HepG2 (cell line): Measurements from ENCODE around the gene PRUNE1. TPM values are rescaled to one million over a fixed set of nuclear protein-coding genes. Genes with fewer than 3 reads are reported as not detected.
A peak's percentile ranks its signal among the peaks of the same experiment; 100 is the strongest.

Source experiments
- ATAC-seq: fragments of 200-7000 bp; cut with Tn5 transposase; 3 replicates; pipeline ENCODE4 v1.9.1; 2020; ENCODE audit warnings: mild to moderate bottlenecking, moderate library complexity
- BruUV-seq: library from RNA; stranded (reverse); fragments of 400-500 nt; replicated peaks from 2 replicates; lab custom pipeline; 2021; lab: Mats Ljungman, UMichigan
- CTCF ChIA-PET: fragments of 300-600 bp; formaldehyde crosslinking; extraction: SDS; loops from one replicate; lab custom pipeline; 2021; ENCODE audit warnings: low total read pairs, inconsistent platforms, low intra/inter-chr PET ratio; lab: Yijun Ruan, JAX
- POLR2A ChIA-PET: fragments of 350-600 bp; sonication (Branson Sonifier 250); formaldehyde crosslinking; loops from one replicate; lab custom pipeline; 2020; ENCODE audit warnings: antibody characterized with exemption, inconsistent platforms; lab: Yijun Ruan, JAX
- DNase-seq: peaks from one replicate; pipeline ENCODE4 v3.0.0-alpha.2; 2015; ENCODE audit warnings: low spot score
- FAIRE-seq: peaks from 3 replicates; lab custom pipeline; 2011; peaks lifted over from hg19 to GRCh38; lab: Jason Lieb, UNC
- H2AFZ ChIP-seq: one replicate; pipeline ENCODE4 v1.6.1; 2011; ENCODE audit warnings: low read length, inconsistent platforms
- H3K27ac ChIP-seq: fragments of 300-600 bp; 3 replicates; pipeline ENCODE4 v1.8.0; 2011; ENCODE audit warnings: mixed run types, mild to moderate bottlenecking, mixed read lengths, low read length, inconsistent platforms; ENCODE audit not compliant: insufficient read depth; ENCODE audit errors: extremely low read length
- H3K27me3 ChIP-seq, 2 experiments: fragments of 200-600 bp in 1 of 2; 2 replicates in 1 of 2; 3 replicates in 1 of 2; pipeline versions ENCODE4 v1.6.0 to v1.8.0; 2011; ENCODE audit warnings: low read length in 2 of 2, mild to moderate bottlenecking in 2 of 2, moderate library complexity in 2 of 2, inconsistent platforms in 1 of 2; ENCODE audit not compliant: insufficient read depth in 2 of 2, control insufficient read depth in 1 of 2
- H3K36me3 ChIP-seq, 2 experiments: fragments of 200-600 bp in 1 of 2; replicated peaks in 1 of 2; 2 replicates in 1 of 2; 3 replicates in 1 of 2; pipeline versions ENCODE4 v1.5.1 to v1.8.0; 2011; ENCODE audit warnings: low read length in 2 of 2, inconsistent platforms in 1 of 2; ENCODE audit not compliant: insufficient read depth in 2 of 2, control insufficient read depth in 1 of 2
- H3K4me1 ChIP-seq: 2 replicates; pipeline ENCODE4 v1.5.1; 2012; ENCODE audit warnings: low read length, inconsistent platforms; ENCODE audit not compliant: insufficient read depth
- H3K4me2 ChIP-seq: 2 replicates; pipeline ENCODE4 v1.6.0; 2011; ENCODE audit warnings: low read depth, low read length, inconsistent platforms
- H3K4me3 ChIP-seq, 3 experiments: fragments of 200-600 bp in 1 of 3; sonication (generic), shearing (Covaris generic) in 1 of 3; replicated peaks in 1 of 3; 2 replicates each; pipeline ENCODE4 v1.5.1; 2011 to 2016; ENCODE audit warnings: low read length in 3 of 3, inconsistent platforms in 2 of 3, low read depth in 2 of 3, mild to moderate bottlenecking in 2 of 3, control low read depth in 1 of 3, mixed read lengths in 1 of 3; ENCODE audit not compliant: insufficient read depth in 1 of 3
- H3K79me2 ChIP-seq: one replicate; pipeline ENCODE4 v1.6.1; 2011; ENCODE audit warnings: low read length, inconsistent platforms; ENCODE audit not compliant: insufficient read depth
- H3K9ac ChIP-seq: 2 replicates; pipeline ENCODE4 v1.6.0; 2011; ENCODE audit warnings: mild to moderate bottlenecking, low read depth, low read length, inconsistent platforms; ENCODE audit not compliant: insufficient read depth
- H3K9me3 ChIP-seq: 2 replicates; pipeline ENCODE4 v1.5.1; 2012; ENCODE audit warnings: mild to moderate bottlenecking, low read length
- H4K20me1 ChIP-seq: 2 replicates; pipeline ENCODE4 v1.6.0; 2011; ENCODE audit warnings: inconsistent platforms, mild to moderate bottlenecking, low read length, moderate library complexity; ENCODE audit not compliant: insufficient read depth
- ARNTL ChIP-seq: sonication (generic); formaldehyde crosslinking; IDR thresholded peaks from 2 replicates; pipeline ENCODE4 v1.4.0; 2020; ENCODE audit warnings: mild to moderate bottlenecking, missing genetic modification reagents
- CEBPB ChIP-seq: IDR thresholded peaks from 2 replicates; pipeline ENCODE4 v1.6.1; 2011; ENCODE audit warnings: low read depth, low read length, improper control_type of control experiment, borderline replicate concordance
- CEBPG ChIP-seq: IDR thresholded peaks from 2 replicates; pipeline ENCODE4 v1.6.1; 2016
- ETV5 ChIP-seq: IDR thresholded peaks from 2 replicates; pipeline ENCODE4 v1.6.1; 2018; ENCODE audit warnings: missing biosample characterization, missing genetic modification reagents, inconsistent platforms, borderline replicate concordance
- RBFOX2 ChIP-seq: fragments of 200-400 bp; formaldehyde crosslinking; IDR thresholded peaks from 2 replicates; pipeline ENCODE4 v1.6.1; 2017; ENCODE audit warnings: low read depth, mild to moderate bottlenecking, low read length
- WGBS: methylation state at CpG from one replicate; pipeline ENCODE4 v1.1.6; 2017; ENCODE audit warnings: low lambda C conversion rate; 5-methylcytosine and 5-hydroxymethylcytosine counted together
- in situ Hi-C: cut with HindIII; loops from 2 replicates; pipeline ENCODE4 v1.10.0; 2017; ENCODE audit warnings: low pct_unique_long_range_greater_than_20kb; ENCODE audit not compliant: extremely low pct_ligation_motif_present
- intact Hi-C: fragments of 100-400 bp; cut with micrococcal nuclease; formaldehyde crosslinking; loops from one replicate; pipeline ENCODE4 v1.10.0; 2022; ENCODE audit not compliant: unreplicated experiment
- polyA plus RNA-seq, 8 experiments: library from polyadenylated mRNA; depleted of rRNA in 3 of 8; stranded (reverse) in 7 of 8; unstranded in 1 of 8; fragments of >200 nt; fragmentation: Illumina TruSeq in 4 of 8; extraction: Trizol in 4 of 8; gene quantifications; 2 replicates each; pipeline versions ENCODE4 v1.2.1 to v1.2.3, GENCODE V29; 2011 to 2016; ENCODE audit warnings: low read depth in 4 of 8, missing spikeins in 1 of 8, mixed read lengths in 1 of 8; ENCODE audit not compliant: insufficient read depth in 1 of 8
- total RNA-seq, 5 experiments: library from RNA; depleted of rRNA; stranded (reverse); fragments of >200 nt; fragmentation: Illumina TruSeq; extraction: Trizol; gene quantifications; 2 replicates each; pipeline ENCODE4 v1.2.3, GENCODE V29; 2016; ENCODE audit warnings: low read depth in 1 of 5
- TF ChIP-seq, protein P1 (sequence below): sonication (generic); formaldehyde crosslinking; IDR thresholded peaks from 2 replicates; pipeline ENCODE4 v1.8.0; 2022; ENCODE audit warnings: low read depth, missing genetic modification reagents

The PRUNE1 gene
- total and polyA plus RNA-seq, 2 of the 13 experiments (the other 11 are each of a cell fraction or from before 2014, with no cell fraction given): 19.0 to 31.9 TPM

DNA sequence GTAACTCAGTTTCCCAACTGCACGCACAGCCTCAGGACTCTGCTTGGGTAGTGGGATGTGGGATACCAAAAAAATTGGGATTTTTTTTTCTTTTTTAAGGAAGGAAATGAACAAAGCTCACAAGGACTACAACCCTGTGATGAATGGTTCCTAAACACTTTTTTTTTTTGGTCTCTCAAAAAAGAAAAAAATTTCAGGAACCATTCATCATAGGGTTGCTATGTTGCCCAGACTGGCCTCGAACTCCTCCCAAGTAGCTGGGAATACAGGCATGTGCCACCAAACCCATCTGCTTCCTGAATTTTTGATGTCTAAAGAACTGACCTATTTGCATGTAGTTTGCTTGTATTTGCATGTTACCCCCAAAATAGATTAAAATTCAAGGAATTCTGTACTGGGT lies 8.3 kb upstream of the PRUNE1 start:
- Histone ChIP-seq H4K20me1 (no peaks in the 10 kb centered on the region), H3K27me3 (no peaks in the 10 kb centered on the region), H3K9ac (no peak overlapping the region), H3K36me3 (peaks cover 12 to 36% of the 10 kb centered on the region in 2 experiments; a peak in 4 of 5 replicates), H3K9me3 (no peaks in the 10 kb centered on the region), H3K4me2 (no peak overlapping the region)
- BruUV-seq: no TSS peak
- ChIA-PET CTCF (no interaction called here), POLR2A (interaction anchor here (1.4 to 9.1 kb wide), 2 partner anchors 19 to 26 kb away, joined by 4 to 150 read pairs; partner anchors contain the start of gene ANXA9)
- intact Hi-C loops: no loop called here
- FAIRE-seq (no peak), DNase-seq (no peak), ATAC-seq (no peak)
- TF ChIP-seq ARNTL (CRISPR knock-in tag) (no peak), RBFOX2 (peak; percentile 44; the same call in 1 of the 2 replicates)
- TF ChIP-seq, all 625 proteins: peak for 1
- H2AFZ ChIP-seq: no peak overlapping the region
- peaks cover 57% of the 10 kb centered on the region for H3K4me1 ChIP-seq
- no peak overlapping the region for H3K27ac ChIP-seq
- H3K79me2 ChIP-seq: peaks cover 8% of the 10 kb centered on the region
- 97% methylated on average over 2 of the region's 2 CpGs for WGBS
- H3K4me3 ChIP-seq: no peak overlapping the region
- in situ Hi-C loops: no loop called here

DNA sequence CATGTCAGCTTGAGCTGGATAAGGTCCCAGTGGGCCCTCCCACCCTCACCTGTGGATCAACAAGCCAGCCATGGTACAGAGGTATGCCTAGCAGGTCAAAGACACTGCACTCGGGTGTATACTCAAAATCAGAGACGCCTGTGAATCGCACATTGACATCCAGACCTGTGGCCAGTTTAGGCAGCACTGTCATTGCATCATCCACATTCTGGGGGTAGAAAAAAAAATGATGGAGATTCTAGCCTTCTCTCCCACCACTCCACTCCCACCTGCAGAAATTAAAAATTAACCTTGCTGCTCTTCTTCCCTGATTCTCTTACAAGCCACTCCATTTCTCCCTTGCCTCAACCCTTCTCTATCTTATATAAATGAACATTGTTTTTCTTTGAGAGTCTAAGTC lies 7.8 kb upstream of the PRUNE1 start:
- peaks cover 12 to 34% of the 10 kb centered on the region in 2 experiments; a peak in 4 of 5 replicates for H3K36me3 ChIP-seq
- peaks cover 59% of the 10 kb centered on the region for H3K4me1 ChIP-seq
- no peaks in the 10 kb centered on the region for H3K27me3 ChIP-seq
- no peaks in the 10 kb centered on the region for H4K20me1 ChIP-seq
- TF ChIP-seq ETV5 (CRISPR knock-in tag) (no peak), CEBPB (peak; percentile 25; the same call in 1 of the 2 replicates), CEBPG (CRISPR knock-in tag) (peak; percentile 47)
- TF ChIP-seq, protein P1, sequence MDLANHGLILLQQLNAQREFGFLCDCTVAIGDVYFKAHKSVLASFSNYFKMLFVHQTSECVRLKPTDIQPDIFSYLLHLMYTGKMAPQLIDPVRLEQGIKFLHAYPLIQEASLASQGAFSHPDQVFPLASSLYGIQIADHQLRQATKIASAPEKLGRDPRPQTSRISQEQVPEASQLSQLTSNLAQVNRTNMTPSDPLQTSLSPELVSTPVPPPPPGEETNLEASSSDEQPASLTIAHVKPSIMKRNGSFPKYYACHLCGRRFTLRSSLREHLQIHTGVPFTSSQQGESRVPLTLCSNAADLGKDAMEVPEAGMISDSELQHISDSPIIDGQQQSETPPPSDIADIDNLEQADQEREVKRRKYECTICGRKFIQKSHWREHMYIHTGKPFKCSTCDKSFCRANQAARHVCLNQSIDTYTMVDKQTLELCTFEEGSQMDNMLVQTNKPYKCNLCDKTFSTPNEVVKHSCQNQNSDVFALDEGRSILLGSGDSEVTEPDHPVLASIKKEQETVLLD (CRISPR knock-in tag): no peak
- CTCF ChIA-PET: no interaction called here
- H3K27ac ChIP-seq: no peak overlapping the region
- WGBS: 87% methylated on average over 3 of the region's 3 CpGs
- ATAC-seq (no peak), FAIRE-seq (no peak), DNase-seq (no peak)
- H3K4me2 ChIP-seq: no peak overlapping the region
- no peak overlapping the region for H3K9ac ChIP-seq
- no peak overlapping the region for H2AFZ ChIP-seq
- peaks cover 9% of the 10 kb centered on the region for H3K79me2 ChIP-seq
- in situ Hi-C loops: no loop called here
- POLR2A ChIA-PET: interaction anchor here (1.4 to 9.1 kb wide), 2 partner anchors 19 to 27 kb away, joined by 4 to 150 read pairs; partner anchors contain the start of gene ANXA9
- no TSS peak for BruUV-seq
- no peak overlapping the region for H3K4me3 ChIP-seq
- intact Hi-C loops: no loop called here
- no peaks in the 10 kb centered on the region for H3K9me3 ChIP-seq
